HG03097 (cell line): ENCODE data around the gene TRAK1.

Source experiments
- ATAC-seq: cut with Tn5 transposase; IDR thresholded peaks from one replicate; pipeline ENCODE4 v1.9.1; 2021; ENCODE audit not compliant: unreplicated experiment, low FRiP score

TRAK1 gene

GRCh38 chr3:42066516-42067181 lies 24.5 kb upstream of the TRAK1 start:
- ATAC-seq = no peak

DNA sequence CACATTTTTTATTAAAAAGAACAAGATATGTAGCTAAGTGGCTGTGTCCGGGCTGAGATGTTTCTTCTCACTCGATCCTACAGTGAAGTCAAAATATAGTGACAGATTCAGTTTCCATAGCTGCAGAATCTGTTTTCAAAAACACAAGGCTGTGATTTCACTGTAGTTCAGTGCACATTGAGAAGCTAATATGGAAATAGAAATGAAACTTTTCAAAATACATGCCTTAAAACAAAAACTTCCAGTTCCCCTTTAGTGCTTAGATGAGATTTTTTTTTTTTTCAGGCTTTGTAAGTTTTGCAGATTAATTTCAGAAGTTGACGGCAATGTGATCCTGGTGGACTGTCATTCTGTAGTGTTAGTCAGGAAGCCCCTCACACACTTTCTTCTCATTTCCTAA lies 23.8 kb upstream of the TRAK1 start:
- peak; percentile 75 for ATAC-seq

DNA sequence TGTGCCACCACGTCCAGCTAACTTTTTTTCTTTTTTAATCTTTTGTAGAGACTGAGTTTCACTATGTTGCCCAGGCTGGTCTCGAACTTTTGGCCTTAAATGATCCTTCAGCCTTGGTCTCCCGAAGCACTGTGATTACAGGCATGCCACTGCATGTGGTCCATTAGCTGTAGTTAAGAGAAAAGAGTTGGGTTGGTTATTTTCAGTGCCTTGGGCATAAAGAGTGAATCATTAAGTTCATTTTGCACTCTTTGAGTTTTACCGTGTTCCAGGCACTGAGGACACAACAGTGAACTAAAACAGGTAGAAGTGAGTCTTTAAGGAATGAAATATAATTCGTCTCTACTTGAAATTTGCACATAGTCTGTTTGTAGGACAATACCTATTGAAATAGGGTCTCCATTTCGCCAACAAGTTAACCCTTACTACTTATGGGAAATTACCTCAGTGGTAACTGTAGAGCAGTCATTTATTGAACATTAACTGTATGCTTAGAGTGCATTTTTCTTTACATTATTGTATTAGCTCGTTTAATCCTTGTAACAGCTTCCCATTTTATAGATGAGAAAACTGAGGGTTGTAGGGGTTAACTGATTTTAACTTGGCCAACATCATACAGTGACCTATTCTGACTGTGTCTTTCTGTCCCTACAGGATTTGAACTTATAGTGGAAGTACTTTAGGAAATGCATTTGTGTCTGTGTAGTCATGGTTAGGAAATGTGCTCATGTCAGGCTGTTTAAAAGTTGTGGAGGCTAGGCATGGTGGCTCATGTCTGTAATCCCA lies 22.7 kb upstream of the TRAK1 start:
- ATAC-seq = no peak

DNA sequence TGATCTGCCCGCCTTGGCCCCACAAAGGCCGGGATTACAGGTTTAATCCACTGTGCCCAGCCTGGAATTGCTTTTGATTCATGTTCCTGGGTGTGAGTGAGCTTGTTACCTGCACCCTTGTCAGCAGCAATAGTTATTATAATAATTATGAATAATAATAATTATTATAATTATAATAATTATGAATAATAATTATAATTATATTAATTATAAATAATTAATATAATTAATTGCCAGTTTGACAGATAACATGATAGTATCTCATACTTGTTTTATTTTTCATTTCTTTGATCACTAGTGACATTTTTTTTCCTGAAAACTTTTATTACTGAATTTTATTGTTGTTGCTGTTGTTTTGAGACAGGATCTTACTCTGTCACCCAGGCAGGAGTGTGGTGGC lies 21.1 kb upstream of the TRAK1 start:
- ATAC-seq = no peak

DNA sequence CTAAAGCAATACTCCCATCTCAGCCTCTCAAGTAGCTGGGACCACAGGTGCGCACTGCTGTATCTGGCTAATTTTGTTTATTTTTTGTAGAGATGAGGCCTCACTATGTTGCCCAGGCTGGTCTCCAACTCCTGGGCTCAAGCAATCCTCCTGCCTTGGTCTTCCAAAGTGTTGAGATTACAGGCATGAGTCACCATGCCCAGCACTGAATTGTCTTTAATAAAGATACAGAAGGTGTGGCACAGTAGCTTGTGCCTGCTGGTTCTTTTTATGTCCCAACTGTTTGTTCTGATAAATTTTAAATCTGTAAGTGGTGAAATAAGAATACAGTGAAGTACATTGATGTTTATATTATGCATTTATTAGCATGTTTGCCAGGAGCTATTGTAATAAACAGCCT lies 20.6 kb upstream of the TRAK1 start:
- no peak for ATAC-seq

DNA sequence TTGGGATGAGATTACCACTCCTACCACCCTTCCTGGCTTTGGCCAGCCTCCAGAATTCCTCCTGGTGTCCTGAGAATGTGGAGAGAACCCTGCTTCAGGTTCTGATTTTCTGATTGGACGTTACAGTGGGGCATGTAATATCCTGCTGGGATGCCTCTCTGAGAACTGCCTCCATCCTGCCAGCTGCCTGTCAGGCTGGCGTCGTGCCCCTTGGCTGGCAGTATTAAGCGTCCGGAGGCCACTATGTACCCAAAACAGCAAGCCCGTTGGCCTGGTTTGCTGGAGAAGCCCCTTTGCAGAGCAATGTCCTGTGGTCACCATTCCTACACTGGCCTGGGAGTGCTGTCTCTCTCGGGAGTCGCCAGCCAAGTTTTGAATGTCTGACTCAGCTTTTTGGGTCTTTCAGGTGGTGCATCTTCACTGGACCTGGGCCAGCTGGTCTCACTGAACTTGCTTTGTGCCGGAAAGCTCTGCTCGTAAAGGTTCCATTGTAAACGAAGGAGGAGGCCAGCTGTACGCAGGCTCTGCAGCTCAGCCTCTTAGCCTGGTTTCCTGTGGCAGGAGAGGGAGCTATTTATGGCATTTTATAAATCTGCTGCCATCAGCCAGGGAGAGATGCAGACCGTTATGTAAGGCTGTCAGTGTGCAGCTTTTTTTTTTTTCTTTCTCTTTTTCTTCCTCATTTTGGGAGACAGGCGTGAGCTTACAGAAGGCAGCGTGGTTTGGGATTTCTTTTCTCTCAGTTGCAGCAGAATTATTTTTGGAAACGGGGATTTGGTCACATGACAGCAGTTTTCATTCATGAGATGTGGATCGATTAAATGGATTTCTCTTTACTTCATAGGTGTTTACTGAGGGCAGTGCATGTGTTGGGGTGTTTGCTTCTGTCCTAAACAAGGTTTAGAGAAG lies 19.0 kb upstream of the TRAK1 start:
- peak; percentile 62 for ATAC-seq

GRCh38 chr3:42072831-42073301 lies 18.3 kb upstream of the TRAK1 start:
- no peak for ATAC-seq

DNA sequence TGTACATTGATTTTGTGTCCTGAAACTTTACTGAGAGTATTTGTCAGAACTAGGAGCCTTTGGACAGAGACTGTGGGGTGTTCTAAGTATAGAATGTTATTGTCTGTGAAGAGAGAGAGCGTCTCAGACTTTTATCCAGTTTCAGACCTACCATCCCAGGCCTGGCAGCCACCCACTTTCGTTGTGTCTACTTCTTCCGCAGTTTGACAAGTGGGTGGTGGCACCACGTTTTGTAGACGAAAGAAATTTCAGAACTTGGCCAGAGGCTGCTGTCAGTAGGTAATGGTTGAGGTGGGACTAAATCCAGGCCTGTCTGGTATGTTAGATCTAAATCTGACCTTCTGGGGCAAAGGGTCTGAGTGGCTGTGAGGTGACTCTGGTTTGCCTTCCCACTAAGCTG lies 13.4 kb upstream of the TRAK1 start:
- ATAC-seq = no peak

GRCh38 chr3:42078677-42079076 lies 12.5 kb upstream of the TRAK1 start:
- ATAC-seq = no peak

DNA sequence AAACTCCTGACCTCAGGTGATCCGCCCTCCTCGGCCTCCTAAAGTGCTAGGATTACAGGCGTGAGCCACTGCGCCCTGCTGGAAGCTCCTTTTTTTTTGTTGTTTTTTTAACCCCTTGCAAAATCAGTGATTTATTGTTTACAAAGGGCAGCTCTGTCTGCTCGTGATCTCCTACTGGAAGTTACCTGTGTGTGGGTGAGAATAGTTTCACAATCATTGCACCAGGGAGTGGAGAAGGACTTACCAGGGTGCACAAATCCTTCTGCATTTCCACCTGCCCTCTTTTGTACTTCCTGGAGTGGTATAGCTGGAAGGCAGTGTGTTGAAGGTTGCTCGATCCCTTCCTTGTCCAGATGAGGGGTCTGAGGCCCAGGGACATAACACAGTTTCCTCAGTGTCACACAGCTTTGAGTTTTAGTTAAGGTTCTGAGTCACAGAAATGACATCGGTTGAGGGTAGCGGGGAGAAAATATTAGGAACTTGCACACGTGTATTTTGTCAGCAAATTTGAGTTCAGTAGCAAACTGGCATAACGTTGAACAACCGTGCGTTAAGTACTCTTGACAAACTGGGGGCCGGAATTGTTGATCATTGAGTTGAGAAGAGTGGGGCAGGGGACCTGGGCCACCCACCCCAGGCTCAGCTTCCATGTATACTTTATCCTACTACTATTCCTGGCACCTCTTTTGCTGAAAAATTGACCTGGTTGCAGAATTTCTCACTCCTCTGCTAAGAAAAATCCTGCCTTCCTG lies 11.3 kb upstream of the TRAK1 start:
- ATAC-seq = no peak

DNA sequence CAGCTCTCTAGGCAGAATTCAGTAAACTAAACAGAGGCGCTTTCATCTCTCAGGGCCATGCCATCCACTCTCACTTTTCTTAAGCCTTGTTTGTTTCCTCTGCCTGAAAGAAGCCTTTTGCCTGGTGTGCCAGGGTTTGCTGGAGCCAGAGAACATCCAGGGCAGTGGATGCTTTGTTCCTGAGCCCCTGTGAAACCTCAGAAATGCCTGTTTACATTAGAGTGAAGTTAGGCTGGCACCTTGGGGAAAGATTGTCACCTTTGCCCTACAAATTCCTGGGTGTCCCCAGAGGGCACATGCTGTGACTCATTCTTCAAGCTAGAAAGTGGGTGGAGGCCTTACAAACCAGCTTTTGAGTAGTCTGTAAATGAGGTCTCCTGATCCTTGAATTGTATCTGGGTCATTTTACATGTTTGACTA lies 10.7 kb upstream of the TRAK1 start:
- ATAC-seq = no peak

DNA sequence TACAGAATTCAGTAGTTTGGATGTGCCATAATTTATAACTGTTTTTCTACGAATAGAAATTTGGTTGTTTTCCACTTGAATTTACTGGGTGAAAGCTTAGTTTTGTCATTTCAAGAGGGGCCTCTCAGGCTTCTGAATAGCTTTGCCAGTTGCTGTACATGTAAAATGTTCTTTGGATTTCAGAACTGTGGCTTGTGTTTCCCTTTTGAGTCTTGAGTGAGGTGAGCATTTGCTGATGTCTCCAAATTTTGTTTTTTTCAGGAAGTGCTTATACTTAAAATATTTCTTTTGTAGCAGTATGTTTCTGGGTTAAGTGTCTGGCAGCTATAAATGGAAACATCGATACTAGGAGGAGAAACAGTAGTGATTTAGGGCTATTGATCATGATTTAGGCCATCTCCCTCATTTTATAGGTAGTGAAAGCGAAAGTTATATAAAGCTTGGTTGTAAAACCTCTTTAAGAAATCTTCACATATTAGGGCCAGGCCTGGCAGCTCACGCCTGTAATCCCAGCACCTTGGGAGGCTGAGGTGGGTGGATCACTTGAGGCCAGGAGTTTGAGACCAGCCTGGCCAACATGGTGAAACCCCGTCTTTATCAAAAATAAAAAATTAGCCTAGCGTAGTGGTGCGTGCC lies 9.2 kb upstream of the TRAK1 start:
- ATAC-seq = no peak

DNA sequence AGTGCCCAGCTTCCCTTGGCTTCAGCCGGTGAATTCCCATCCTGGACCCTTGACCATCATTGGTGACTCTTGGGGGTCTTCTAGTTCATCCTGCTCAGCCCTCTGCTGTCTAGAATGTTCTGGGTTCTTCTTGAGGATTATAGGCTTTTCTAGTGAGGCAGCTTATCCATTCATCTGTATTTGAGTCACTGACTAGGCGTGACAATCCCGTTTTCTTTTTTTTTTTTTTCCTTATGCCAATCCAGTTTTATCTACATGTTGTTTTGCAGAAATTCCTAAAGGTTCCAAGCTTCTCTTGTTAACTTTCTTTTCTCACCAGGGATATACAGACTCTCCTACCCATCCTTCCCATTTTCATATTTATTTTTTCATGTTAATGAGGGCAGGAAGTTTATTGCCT lies 6.6 kb upstream of the TRAK1 start:
- no peak for ATAC-seq

GRCh38 chr3:42085641-42086376 lies 5.3 kb upstream of the TRAK1 start:
- no peak for ATAC-seq

GRCh38 chr3:42088803-42089530 lies 2.2 kb upstream of the TRAK1 start:
- ATAC-seq = no peak

- ATAC-seq = no peak
Measured at GRCh38 chr3:42092006-42092405, 849 bp downstream of the TRAK1 start.

DNA sequence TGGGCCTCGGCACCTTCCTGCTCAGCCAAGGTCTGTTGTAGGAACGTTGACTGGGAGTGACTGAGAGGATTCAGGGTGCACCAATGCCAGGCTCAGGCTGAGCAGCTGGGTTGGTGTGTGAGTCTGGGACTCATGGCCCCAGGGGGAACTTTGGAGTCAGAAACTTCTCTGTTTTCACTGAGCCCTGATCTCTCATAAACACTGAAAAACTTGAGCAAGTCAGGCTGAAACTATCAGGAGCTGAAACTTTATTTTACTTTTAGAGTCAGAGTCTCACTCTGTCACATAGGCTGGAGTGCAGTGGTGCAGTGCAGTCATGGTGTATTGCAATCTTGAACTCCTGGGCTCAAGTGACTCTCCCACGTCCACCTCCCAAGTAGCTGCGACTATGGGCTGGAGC lies 3.0 kb downstream of the TRAK1 start:
- ATAC-seq = no peak

- no peak for ATAC-seq
Measured at GRCh38 chr3:42094691-42095391, 3.7 kb downstream of the TRAK1 start.
